ENCODE measurements around the gene PRKN.

Gene PRKN

DNA sequence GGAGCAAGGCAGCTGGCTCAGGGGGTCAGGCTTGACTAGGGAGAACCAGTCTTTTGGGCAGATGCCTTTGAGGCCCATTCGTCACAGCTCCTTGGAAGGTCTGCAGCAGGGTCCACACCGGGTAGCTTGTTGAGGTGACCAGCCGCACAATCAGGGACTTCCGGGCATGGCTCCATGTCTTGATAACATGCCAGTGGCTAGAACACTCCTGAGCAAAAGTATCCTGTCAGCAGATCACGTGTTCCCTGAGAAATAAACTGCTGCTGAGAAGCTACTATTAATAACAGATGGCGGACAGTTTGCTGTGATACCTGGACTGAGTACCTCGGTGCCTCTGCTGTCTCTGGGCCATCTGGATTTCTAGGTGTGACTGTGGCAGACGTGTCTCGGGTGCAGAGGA lies 235.9 kb downstream of the PRKN start:
- no peak overlapping the region for H3K27ac ChIP-seq
- H3K79me2 ChIP-seq (ENCODE audit: insufficient read depth, low read depth), result no peaks in the 10 kb centered on the region
- H2AFZ ChIP-seq (ENCODE audit: low read depth), result no peak overlapping the region
- H3K4me3 ChIP-seq (IDR thresholded peaks at IDR 0.05; ENCODE audit: insufficient read depth, low read depth, low read length), result no peak overlapping the region
- no peaks in the 10 kb centered on the region for H3K36me3 ChIP-seq (ENCODE audit: insufficient read depth)
- H3K4me1 ChIP-seq (ENCODE audit: low read depth, poor library complexity, severe bottlenecking), result no peaks in the 10 kb centered on the region
- no peaks in the 10 kb centered on the region for H4K20me1 ChIP-seq (ENCODE audit: insufficient read depth)
- H3K27me3 ChIP-seq (ENCODE audit: insufficient read depth, low read depth), result no peaks in the 10 kb centered on the region
- TF ChIP-seq, protein P1, sequence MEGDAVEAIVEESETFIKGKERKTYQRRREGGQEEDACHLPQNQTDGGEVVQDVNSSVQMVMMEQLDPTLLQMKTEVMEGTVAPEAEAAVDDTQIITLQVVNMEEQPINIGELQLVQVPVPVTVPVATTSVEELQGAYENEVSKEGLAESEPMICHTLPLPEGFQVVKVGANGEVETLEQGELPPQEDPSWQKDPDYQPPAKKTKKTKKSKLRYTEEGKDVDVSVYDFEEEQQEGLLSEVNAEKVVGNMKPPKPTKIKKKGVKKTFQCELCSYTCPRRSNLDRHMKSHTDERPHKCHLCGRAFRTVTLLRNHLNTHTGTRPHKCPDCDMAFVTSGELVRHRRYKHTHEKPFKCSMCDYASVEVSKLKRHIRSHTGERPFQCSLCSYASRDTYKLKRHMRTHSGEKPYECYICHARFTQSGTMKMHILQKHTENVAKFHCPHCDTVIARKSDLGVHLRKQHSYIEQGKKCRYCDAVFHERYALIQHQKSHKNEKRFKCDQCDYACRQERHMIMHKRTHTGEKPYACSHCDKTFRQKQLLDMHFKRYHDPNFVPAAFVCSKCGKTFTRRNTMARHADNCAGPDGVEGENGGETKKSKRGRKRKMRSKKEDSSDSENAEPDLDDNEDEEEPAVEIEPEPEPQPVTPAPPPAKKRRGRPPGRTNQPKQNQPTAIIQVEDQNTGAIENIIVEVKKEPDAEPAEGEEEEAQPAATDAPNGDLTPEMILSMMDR (conservative IDR thresholded peaks at IDR 0.05; ENCODE audit: low read depth, low read length), result no peak
- no peak overlapping the region for H3K9ac ChIP-seq
- no peak overlapping the region for H3K4me2 ChIP-seq

DNA sequence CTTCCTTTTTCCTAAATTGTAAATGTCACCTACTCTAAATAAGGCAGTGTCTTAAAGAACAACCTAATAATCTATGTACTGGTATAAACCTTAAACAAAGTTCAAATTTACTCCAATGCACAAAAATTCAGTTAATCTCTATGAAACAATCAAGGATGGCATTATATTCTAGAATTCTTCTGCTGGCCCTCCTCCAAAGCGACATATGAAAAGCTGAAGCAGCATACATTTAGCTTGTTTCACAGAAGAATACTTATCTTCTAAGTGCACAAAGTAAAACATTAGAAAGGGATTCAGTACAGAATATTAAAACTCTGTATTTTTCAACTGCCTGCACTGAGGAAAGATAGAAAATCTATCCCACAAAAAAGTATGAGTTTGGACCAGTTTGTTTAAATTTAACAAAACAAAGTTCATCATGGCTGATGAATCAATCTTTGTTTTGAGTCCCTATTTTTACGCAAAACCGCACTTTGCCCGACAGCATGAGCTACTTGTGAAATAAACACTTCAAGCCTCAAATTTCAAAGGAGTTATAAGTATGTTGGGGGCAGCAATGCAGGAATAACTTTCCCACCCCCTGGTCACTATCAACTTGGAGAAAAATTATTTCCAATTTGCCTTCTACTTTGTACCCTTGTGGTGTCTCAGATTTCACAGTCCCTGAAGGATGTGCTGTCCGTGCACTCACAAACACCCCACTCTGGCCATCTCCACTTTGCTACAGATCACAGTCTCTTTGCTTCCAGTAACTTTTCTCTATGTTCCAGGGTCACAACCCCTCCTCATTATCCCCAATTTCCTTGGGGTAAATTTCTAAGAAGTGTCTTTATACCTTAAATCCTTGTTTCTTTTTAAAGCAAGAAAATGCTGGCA lies 238.2 kb downstream of the PRKN start:
- TF ChIP-seq, protein P1 (conservative IDR thresholded peaks at IDR 0.05; ENCODE audit: low read depth, low read length), result no peak
- no peaks in the 10 kb centered on the region for H3K4me1 ChIP-seq (ENCODE audit: low read depth, poor library complexity, severe bottlenecking)
- no peak overlapping the region for H2AFZ ChIP-seq (ENCODE audit: low read depth)
- no peak overlapping the region for H3K9ac ChIP-seq
- no peak overlapping the region for H3K27ac ChIP-seq
- no peaks in the 10 kb centered on the region for H3K27me3 ChIP-seq (ENCODE audit: insufficient read depth, low read depth)
- H3K4me2 ChIP-seq, result no peak overlapping the region
- no peaks in the 10 kb centered on the region for H3K79me2 ChIP-seq (ENCODE audit: insufficient read depth, low read depth)
- no peaks in the 10 kb centered on the region for H4K20me1 ChIP-seq (ENCODE audit: insufficient read depth)
- no peaks in the 10 kb centered on the region for H3K36me3 ChIP-seq (ENCODE audit: insufficient read depth)
- no peak overlapping the region for H3K4me3 ChIP-seq (IDR thresholded peaks at IDR 0.05; ENCODE audit: insufficient read depth, low read depth, low read length)

DNA sequence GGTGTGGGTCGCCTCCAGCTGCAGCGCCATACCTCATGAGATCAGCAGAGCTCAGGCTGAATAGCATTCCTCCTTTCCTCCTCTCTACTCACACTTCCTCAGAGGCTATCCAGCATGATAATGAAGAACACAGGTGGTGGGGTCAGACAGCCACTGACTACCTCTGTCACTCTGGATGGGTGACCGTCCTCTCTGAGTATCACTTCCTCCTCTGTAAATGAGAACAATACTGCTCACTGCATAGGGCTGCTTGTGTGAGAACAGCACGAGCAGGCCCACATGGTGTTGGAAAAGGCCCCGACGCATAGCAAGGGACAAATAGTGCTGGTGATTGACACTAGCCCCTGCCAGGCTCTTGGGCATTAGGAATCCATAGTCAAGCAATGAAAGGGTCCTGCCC lies 239.1 kb downstream of the PRKN start:
- TF ChIP-seq, protein P1 (conservative IDR thresholded peaks at IDR 0.05; ENCODE audit: low read depth, low read length), result no peak
- no peak overlapping the region for H3K4me3 ChIP-seq (IDR thresholded peaks at IDR 0.05; ENCODE audit: insufficient read depth, low read depth, low read length)
- no peaks in the 10 kb centered on the region for H3K79me2 ChIP-seq (ENCODE audit: insufficient read depth, low read depth)
- no peaks in the 10 kb centered on the region for H3K36me3 ChIP-seq (ENCODE audit: insufficient read depth)
- no peaks in the 10 kb centered on the region for H3K27me3 ChIP-seq (ENCODE audit: insufficient read depth, low read depth)
- no peak overlapping the region for H3K4me2 ChIP-seq
- no peak overlapping the region for H3K9ac ChIP-seq
- H3K4me1 ChIP-seq (ENCODE audit: low read depth, poor library complexity, severe bottlenecking), result no peaks in the 10 kb centered on the region
- H3K27ac ChIP-seq, result no peak overlapping the region
- no peaks in the 10 kb centered on the region for H4K20me1 ChIP-seq (ENCODE audit: insufficient read depth)
- no peak overlapping the region for H2AFZ ChIP-seq (ENCODE audit: low read depth)

DNA sequence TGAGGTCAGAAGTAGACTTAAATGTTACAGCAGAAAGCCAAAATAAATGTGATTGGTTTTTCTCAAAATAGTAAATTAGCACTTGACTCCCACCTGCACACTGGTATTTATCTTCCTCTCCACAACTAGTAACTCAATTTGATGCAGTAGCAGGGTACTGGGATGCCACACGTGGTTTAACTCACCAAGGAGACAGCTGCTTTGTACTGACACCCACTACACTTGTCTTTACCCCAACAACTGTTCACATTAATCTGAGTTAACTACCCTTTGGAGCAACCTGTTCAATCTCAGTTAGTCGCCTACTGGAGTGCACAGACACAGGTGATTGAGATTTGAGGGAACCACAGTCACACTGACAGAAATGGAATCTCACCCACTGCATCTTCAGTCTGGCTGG lies 242.1 kb downstream of the PRKN start:
- Histone ChIP-seq H3K4me3 (IDR thresholded peaks at IDR 0.05; ENCODE audit: insufficient read depth, low read depth, low read length) (no peak overlapping the region), H2AFZ (ENCODE audit: low read depth) (no peak overlapping the region), H3K27me3 (ENCODE audit: insufficient read depth, low read depth) (no peaks in the 10 kb centered on the region), H3K4me1 (ENCODE audit: low read depth, poor library complexity, severe bottlenecking) (no peaks in the 10 kb centered on the region), H4K20me1 (ENCODE audit: insufficient read depth) (no peaks in the 10 kb centered on the region), H3K36me3 (ENCODE audit: insufficient read depth) (no peaks in the 10 kb centered on the region), H3K79me2 (ENCODE audit: insufficient read depth, low read depth) (no peaks in the 10 kb centered on the region), H3K9ac (no peak overlapping the region), H3K27ac (no peak overlapping the region), H3K4me2 (no peak overlapping the region)
- TF ChIP-seq, protein P1 (conservative IDR thresholded peaks at IDR 0.05; ENCODE audit: low read depth, low read length), result no peak
